Measurements from ENCODE around the gene PER1. TPM values are rescaled to one million over a fixed set of nuclear protein-coding genes. Genes with fewer than 3 reads are reported as not detected.
A peak's percentile ranks its signal among the peaks of the same experiment; 100 is the strongest.

The PER1 gene
- total and polyA plus RNA-seq, 9 of the 15 experiments (the other 6 are each of a cell fraction or from before 2014, with no cell fraction given), result 0.13 to 26.0 (median 3.4) TPM

- TF ChIP-seq FOXO4 (CRISPR knock-in tag; IDR thresholded peaks at IDR 0.05) (no peak), PRDM10 (IDR thresholded peaks at IDR 0.05; ENCODE audit: partially characterized antibody) (peak; percentile 58), ZNF766 (CRISPR knock-in tag; conservative IDR thresholded peaks at IDR 0.05) (no peak), HMGN3 (IDR thresholded peaks at IDR 0.05; ENCODE audit: borderline replicate concordance, extremely low read depth, insufficient read length, low read depth, low read length) (no peak), MYC (IDR thresholded peaks at IDR 0.05; ENCODE audit: low read depth, low read length) (0 out of 2 replicates have a peak, but pooled peaks have one; percentile 30), MYC (CRISPR knock-in tag; IDR thresholded peaks at IDR 0.05; ENCODE audit: borderline replicate concordance, low read depth) (no peak), ZNF41 (CRISPR knock-in tag; conservative IDR thresholded peaks at IDR 0.05) (no peak), TARDBP (IDR thresholded peaks at IDR 0.05) (0 out of 2 replicates have a peak, but pooled peaks have one; percentile 35), EGR1 (conservative IDR thresholded peaks at IDR 0.05) (peak; percentile 7; the same call in 1 of the 2 replicates), ARID3A (IDR thresholded peaks at IDR 0.05; ENCODE audit: borderline replicate concordance, low read depth, low read length) (no peak), CREBBP (IDR thresholded peaks at IDR 0.05; ENCODE audit: low read depth, low read length) (no peak), NELFE (IDR thresholded peaks at IDR 0.05; ENCODE audit: insufficient read depth, insufficient read length) (no peak), BCLAF1 (IDR thresholded peaks at IDR 0.05; ENCODE audit: borderline replicate concordance in 1 of 2, control insufficient read depth in 1 of 2, low read depth in 2 of 2, low read length in 1 of 2) (no peak), HNRNPUL1 (IDR thresholded peaks at IDR 0.05; ENCODE audit: low read length) (no peak), SMC3 (conservative IDR thresholded peaks at IDR 0.05; ENCODE audit: insufficient read depth, low read depth, low read length) (peak; percentile 38; the same call in 1 of the 2 replicates)
Measured at GRCh38 chr17:8121681-8122421, 30.4 kb downstream of the PER1 start (continued).

Data from K562 (cell line).